Trophoblast cell (in vitro differentiated cells and primary cell): ENCODE data around the gene SMYD3.

ENCODE experiments used
- DNase-seq, 2 donors: peaks; one replicate each; pipeline ENCODE4 v3.0.0-alpha.2; 2016
- H2AFZ ChIP-seq: 2 replicates; pipeline ENCODE4 v1.6.1; 2013; ENCODE audit warnings: low read length, moderate library complexity, mild to moderate bottlenecking; ENCODE audit not compliant: insufficient read depth, poor library complexity
- H2AK5ac ChIP-seq: 2 replicates; pipeline ENCODE4 v1.6.1; 2013; ENCODE audit warnings: mild to moderate bottlenecking, low read length
- H2BK120ac ChIP-seq: 2 replicates; pipeline ENCODE4 v1.6.1; 2013; ENCODE audit warnings: low read length, mild to moderate bottlenecking, moderate library complexity; ENCODE audit not compliant: insufficient read depth, poor library complexity
- H2BK12ac ChIP-seq: 2 replicates; pipeline ENCODE4 v1.6.1; 2013; ENCODE audit warnings: mild to moderate bottlenecking, low read length, moderate library complexity
- H2BK5ac ChIP-seq: 2 replicates; pipeline ENCODE4 v1.6.1; 2013; ENCODE audit warnings: low read length, low read depth, moderate library complexity, mild to moderate bottlenecking; ENCODE audit not compliant: poor library complexity
- H3K14ac ChIP-seq: 2 replicates; pipeline ENCODE4 v1.6.1; 2013; ENCODE audit warnings: mild to moderate bottlenecking, low read length
- H3K18ac ChIP-seq: 2 replicates; pipeline ENCODE4 v1.6.1; 2013; ENCODE audit warnings: mild to moderate bottlenecking, low read length
- H3K23ac ChIP-seq: 2 replicates; pipeline ENCODE4 v1.6.1; 2013; ENCODE audit warnings: low read length
- H3K27ac ChIP-seq: 2 replicates; pipeline ENCODE4 v1.5.1; 2013; ENCODE audit warnings: low read depth, mild to moderate bottlenecking, inconsistent platforms, low read length, moderate library complexity
- H3K27me3 ChIP-seq: 2 replicates; pipeline ENCODE4 v1.6.1; 2013; ENCODE audit warnings: inconsistent platforms, mild to moderate bottlenecking, low read length, moderate library complexity; ENCODE audit not compliant: insufficient read depth
- H3K36me3 ChIP-seq, 2 experiments: 1 replicate in 1 of 2; 2 replicates in 1 of 2; pipeline ENCODE4 v1.6.1; 2013; ENCODE audit warnings: low read length in 2 of 2, mild to moderate bottlenecking in 2 of 2, moderate library complexity in 1 of 2; ENCODE audit not compliant: insufficient read depth in 2 of 2, control insufficient read depth in 1 of 2
- H3K4ac ChIP-seq: 2 replicates; pipeline ENCODE4 v1.6.1; 2013; ENCODE audit warnings: low read depth, mild to moderate bottlenecking, low read length, moderate library complexity
- H3K4me1 ChIP-seq, 2 experiments: 1 replicate in 1 of 2; 2 replicates in 1 of 2; pipeline ENCODE4 v1.6.1; 2013; ENCODE audit warnings: low read length in 2 of 2, mild to moderate bottlenecking in 2 of 2, moderate library complexity in 1 of 2; ENCODE audit not compliant: insufficient read depth in 2 of 2, control insufficient read depth in 1 of 2
- H3K4me2 ChIP-seq: 2 replicates; pipeline ENCODE4 v1.6.1; 2013; ENCODE audit warnings: inconsistent platforms, mild to moderate bottlenecking, low read length, moderate library complexity
- H3K4me3 ChIP-seq: 2 replicates; pipeline ENCODE4 v1.5.1; 2013; ENCODE audit warnings: mild to moderate bottlenecking, low read depth, low read length, inconsistent platforms
- H3K79me1 ChIP-seq: one replicate; pipeline ENCODE4 v1.6.1; 2013; ENCODE audit warnings: low read length
- H3K79me2 ChIP-seq: 2 replicates; pipeline ENCODE4 v1.6.1; 2013; ENCODE audit warnings: low read length, mild to moderate bottlenecking; ENCODE audit not compliant: control insufficient read depth, insufficient read depth, poor library complexity
- H3K9ac ChIP-seq: 2 replicates; pipeline ENCODE4 v1.6.1; 2013; ENCODE audit warnings: mild to moderate bottlenecking, low read length
- H3K9me3 ChIP-seq: 2 replicates; pipeline ENCODE4 v1.6.1; 2013; ENCODE audit warnings: low read depth, mild to moderate bottlenecking, control low read depth, inconsistent platforms, low read length; ENCODE audit not compliant: insufficient read depth
- H4K12ac ChIP-seq: 2 replicates; pipeline ENCODE4 v1.6.1; 2013; ENCODE audit warnings: low read depth, mild to moderate bottlenecking, low read length, moderate library complexity
- H4K8ac ChIP-seq: 2 replicates; pipeline ENCODE4 v1.6.1; 2013; ENCODE audit warnings: low read depth, mild to moderate bottlenecking, low read length, moderate library complexity
- H4K91ac ChIP-seq: one replicate; pipeline ENCODE4 v1.6.1; 2013; ENCODE audit warnings: low read depth, mild to moderate bottlenecking, low read length, moderate library complexity
- WGBS: extraction: QIAGEN DNeasy Blood & Tissue Kit; methylation state at CpG from one replicate; pipeline ENCODE4 v1.1.7; 2013; ENCODE audit warnings: missing lambda C conversion rate; ENCODE audit not compliant: insufficient read length, insufficient coverage; ENCODE audit errors: extremely low coverage; 5-methylcytosine and 5-hydroxymethylcytosine counted together

Gene SMYD3

GRCh38 chr1:246066573-246066972 is 440.5 kb downstream of the SMYD3 start:
- Histone ChIP-seq H2AFZ (no peak overlapping the region), H3K4me1 (peaks cover 3 to 9% of the 10 kb centered on the region in 2 experiments), H3K36me3 (no peaks in the 10 kb centered on the region), H4K8ac (no peak overlapping the region), H3K14ac (no peak overlapping the region), H4K12ac (no peak overlapping the region), H3K23ac (no peak overlapping the region), H3K4ac (no peak overlapping the region), H2AK5ac (no peak overlapping the region), H3K27me3 (no peaks in the 10 kb centered on the region), H3K9ac (no peak overlapping the region), H3K4me3 (no peak overlapping the region), H3K79me2 (no peaks in the 10 kb centered on the region), H3K4me2 (no peak overlapping the region), H2BK5ac (no peak overlapping the region), H3K9me3 (no peaks in the 10 kb centered on the region), H2BK12ac (no peak overlapping the region), H4K91ac (no peak overlapping the region), H3K27ac (no peak overlapping the region), H3K79me1 (no peaks in the 10 kb centered on the region), H3K18ac (no peak overlapping the region), H2BK120ac (no peak overlapping the region)
- WGBS, result no CpG with 5 or more reads among the region's 3 CpGs
- no peak for DNase-seq

GRCh38 chr1:246065592-246065991 is 441.5 kb downstream of the SMYD3 start:
- Histone ChIP-seq H2BK5ac (no peak overlapping the region), H3K79me1 (no peaks in the 10 kb centered on the region), H3K18ac (no peak overlapping the region), H3K4me3 (no peak overlapping the region), H3K4ac (no peak overlapping the region), H3K4me1 (peaks cover 3 to 9% of the 10 kb centered on the region in 2 experiments), H3K36me3 (no peaks in the 10 kb centered on the region), H3K14ac (no peak overlapping the region), H3K4me2 (no peak overlapping the region), H3K27me3 (no peaks in the 10 kb centered on the region), H4K8ac (no peak overlapping the region), H3K9me3 (no peaks in the 10 kb centered on the region), H2BK12ac (no peak overlapping the region), H3K79me2 (no peaks in the 10 kb centered on the region), H4K12ac (no peak overlapping the region), H3K9ac (no peak overlapping the region), H4K91ac (no peak overlapping the region), H2AK5ac (no peak overlapping the region), H3K27ac (no peak overlapping the region), H2BK120ac (no peak overlapping the region), H2AFZ (no peak overlapping the region), H3K23ac (no peak overlapping the region)
- DNase-seq, result no peak
- WGBS, result no CpG with 5 or more reads among the region's 3 CpGs

GRCh38 chr1:246064891-246065290 is 442.2 kb downstream of the SMYD3 start:
- no peak overlapping the region for H2BK12ac ChIP-seq
- H3K36me3 ChIP-seq, result no peaks in the 10 kb centered on the region
- no peak overlapping the region for H2AFZ ChIP-seq
- H3K23ac ChIP-seq, result no peak overlapping the region
- H3K9me3 ChIP-seq, result no peaks in the 10 kb centered on the region
- H3K4me3 ChIP-seq, result no peak overlapping the region
- no peak overlapping the region for H4K91ac ChIP-seq
- H3K4ac ChIP-seq, result no peak overlapping the region
- H2BK120ac ChIP-seq, result no peak overlapping the region
- no peak overlapping the region for H3K9ac ChIP-seq
- DNase-seq, result no peak
- no peak overlapping the region for H3K27ac ChIP-seq
- H3K4me2 ChIP-seq, result no peak overlapping the region
- H3K18ac ChIP-seq, result no peak overlapping the region
- H3K14ac ChIP-seq, result no peak overlapping the region
- H3K27me3 ChIP-seq, result no peaks in the 10 kb centered on the region
- WGBS, result no CpG with 5 or more reads among the region's 3 CpGs
- no peaks in the 10 kb centered on the region for H3K79me1 ChIP-seq
- no peaks in the 10 kb centered on the region for H3K79me2 ChIP-seq
- no peak overlapping the region for H4K8ac ChIP-seq
- peaks cover 3 to 8% of the 10 kb centered on the region in 2 experiments for H3K4me1 ChIP-seq
- no peak overlapping the region for H4K12ac ChIP-seq
- H2BK5ac ChIP-seq, result no peak overlapping the region
- H2AK5ac ChIP-seq, result no peak overlapping the region

GRCh38 chr1:246063013-246063616 is 444.0 kb downstream of the SMYD3 start:
- H3K79me2 ChIP-seq, result no peaks in the 10 kb centered on the region
- no CpG with 5 or more reads among the region's 5 CpGs for WGBS
- H3K27ac ChIP-seq, result no peak overlapping the region

More at GRCh38 chr1:246063013-246063616, 444.0 kb downstream of the SMYD3 start:
- Histone ChIP-seq H3K9ac (no peak overlapping the region), H3K4me1 (peaks cover 3 to 4% of the 10 kb centered on the region in 2 experiments), H3K9me3 (no peaks in the 10 kb centered on the region), H3K4me3 (no peak overlapping the region), H2BK12ac (no peak overlapping the region), H4K91ac (no peak overlapping the region), H2AFZ (no peak overlapping the region), H3K23ac (no peak overlapping the region), H3K27me3 (no peaks in the 10 kb centered on the region), H3K79me1 (no peaks in the 10 kb centered on the region), H3K4ac (no peak overlapping the region), H4K8ac (no peak overlapping the region), H3K18ac (no peak overlapping the region), H2BK120ac (no peak overlapping the region), H2BK5ac (no peak overlapping the region), H4K12ac (no peak overlapping the region), H3K4me2 (no peak overlapping the region), H3K36me3 (no peaks in the 10 kb centered on the region), H2AK5ac (no peak overlapping the region), H3K14ac (no peak overlapping the region)
- DNase-seq, result no peak
